ENCODE results near the gene C12orf42.
"Not testable (repeated sequence)": the region's sequence is repeated elsewhere in the genome, so short reads cannot be mapped to it uniquely, and the experiment has no call there.

Gene C12orf42

DNA sequence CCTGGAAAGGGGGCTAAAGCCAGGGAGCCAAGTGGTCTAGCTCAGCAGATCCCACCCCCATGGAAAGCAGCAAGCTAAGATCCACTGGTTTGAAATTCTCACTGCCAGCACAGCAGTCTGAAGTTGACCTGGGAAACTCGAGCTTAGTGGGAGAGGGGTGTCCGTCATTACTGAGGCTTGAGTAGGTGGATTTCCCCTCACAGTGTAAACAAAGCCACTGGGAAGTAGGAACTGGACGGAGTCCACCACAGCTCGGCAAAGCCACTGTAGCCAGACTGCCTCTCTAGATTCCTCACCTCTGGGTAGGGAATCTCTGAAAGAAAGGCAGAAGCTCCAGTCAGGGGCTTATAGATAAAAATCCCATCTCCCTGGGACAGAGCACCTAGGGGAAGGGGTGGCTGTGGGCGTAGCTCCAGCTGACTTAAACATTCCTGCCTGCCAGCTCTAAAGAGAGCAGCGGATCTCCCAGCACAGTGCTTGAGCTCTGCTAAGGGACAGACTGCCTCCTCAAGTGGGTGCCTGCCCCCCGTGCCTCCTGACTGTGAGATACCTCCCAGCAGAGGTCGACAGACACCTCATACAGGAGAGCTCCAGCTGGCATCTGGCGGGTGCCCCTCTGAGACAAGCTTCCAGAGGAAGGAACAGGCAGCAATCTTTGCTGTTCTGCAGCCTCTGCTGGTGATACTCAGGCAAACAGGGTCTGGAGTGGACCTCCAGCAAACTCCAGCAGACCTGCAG, 70.8 kb downstream of the C12orf42 start:
- not testable (repeated sequence) for DNase-seq (ENCODE audit: low read depth)

GRCh38 chr12:103423516-103423910, 72.3 kb downstream of the C12orf42 start:
- DNase-seq (ENCODE audit: low read depth), result no peak

DNA sequence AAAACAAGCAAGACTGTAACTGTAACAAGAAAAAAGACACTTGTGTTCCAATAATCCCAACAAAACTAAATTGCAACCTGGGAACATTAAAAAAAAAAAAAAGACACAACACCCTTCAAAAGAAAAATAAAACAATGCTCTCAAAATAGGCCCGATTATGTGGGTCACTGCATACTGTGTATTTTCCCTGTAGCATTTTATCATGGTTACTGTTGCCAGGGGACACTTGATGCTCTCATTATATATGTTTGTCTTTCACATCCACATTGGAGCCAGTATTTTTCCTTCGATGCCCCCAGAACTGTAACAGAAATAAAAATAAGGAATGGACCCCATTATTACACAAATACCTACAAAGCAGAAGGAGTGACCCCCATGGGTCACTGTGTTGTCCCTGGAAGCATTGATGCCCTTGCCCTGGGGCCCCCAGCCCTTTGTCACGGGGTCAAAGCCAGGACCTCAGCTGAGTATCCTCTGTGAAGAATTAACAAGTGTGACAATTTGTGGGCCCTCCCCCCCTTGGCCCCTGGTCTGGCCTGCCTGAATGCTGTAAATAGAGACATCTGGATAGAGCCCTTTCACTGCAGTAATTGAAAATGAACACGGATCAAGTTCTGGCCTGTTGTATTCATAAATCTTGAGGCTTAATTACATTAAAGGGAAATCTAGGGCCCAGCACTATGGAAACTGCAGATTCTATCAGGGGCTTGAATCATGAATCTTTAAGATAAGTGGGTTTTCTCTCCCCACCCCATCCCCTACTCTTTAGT, 72.8 kb downstream of the C12orf42 start:
- no peak for DNase-seq (ENCODE audit: low read depth)

GRCh38 chr12:103422328-103422727, 73.4 kb downstream of the C12orf42 start:
- DNase-seq (ENCODE audit: low read depth), result no peak

GRCh38 chr12:103421402-103421801, 74.4 kb downstream of the C12orf42 start:
- DNase-seq (ENCODE audit: low read depth), result no peak

DNA sequence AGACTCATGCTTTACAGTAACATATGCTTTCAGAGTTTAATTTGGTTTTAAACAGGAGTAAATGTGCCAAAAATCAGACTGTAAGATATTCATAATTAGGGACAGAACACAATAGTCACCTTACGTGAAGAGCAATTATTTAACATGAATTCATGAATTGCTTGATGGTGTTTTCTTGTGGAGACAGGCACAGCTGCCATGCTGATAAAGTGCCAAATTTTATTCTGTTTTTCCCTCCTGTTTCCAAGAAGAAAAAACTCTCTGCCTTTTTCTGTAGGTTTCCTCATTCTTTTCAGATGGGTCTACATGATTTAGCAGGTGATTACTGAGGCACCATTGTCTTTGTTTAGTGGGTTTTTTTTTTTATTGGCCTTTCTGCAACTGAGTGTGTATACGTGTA, 80.1 kb downstream of the C12orf42 start:
- no peak for DNase-seq (ENCODE audit: low read depth)

DNA sequence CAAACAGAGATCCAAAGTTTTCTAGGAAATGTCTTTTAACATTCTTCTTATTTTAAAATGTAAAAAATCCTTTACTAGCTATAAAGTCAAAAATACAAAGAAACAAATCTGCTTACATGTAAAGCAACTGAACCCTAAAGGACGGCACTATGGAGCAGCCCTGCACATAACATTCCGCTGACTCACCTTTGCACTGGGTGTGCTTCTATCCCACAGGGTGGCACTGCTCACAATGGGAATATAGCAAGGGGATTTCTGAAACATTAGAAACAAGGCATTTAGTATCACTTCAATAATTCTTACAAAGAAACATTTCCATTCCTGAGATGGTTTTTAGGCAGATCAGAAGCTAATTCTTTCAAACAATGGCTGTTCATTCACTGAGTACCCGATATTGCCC, 94.3 kb downstream of the C12orf42 start:
- no peak for DNase-seq (ENCODE audit: low read depth)

GRCh38 chr12:103399986-103400385, 95.8 kb downstream of the C12orf42 start:
- DNase-seq (ENCODE audit: low read depth), result no peak

GRCh38 chr12:103397536-103397935, 98.2 kb downstream of the C12orf42 start:
- DNase-seq (ENCODE audit: low read depth), result no peak

GRCh38 chr12:103392722-103393121, 103.0 kb downstream of the C12orf42 start:
- DNase-seq (ENCODE audit: low read depth), result no peak

GRCh38 chr12:103391103-103391502, 104.7 kb downstream of the C12orf42 start:
- DNase-seq (ENCODE audit: low read depth), result no peak

DNA sequence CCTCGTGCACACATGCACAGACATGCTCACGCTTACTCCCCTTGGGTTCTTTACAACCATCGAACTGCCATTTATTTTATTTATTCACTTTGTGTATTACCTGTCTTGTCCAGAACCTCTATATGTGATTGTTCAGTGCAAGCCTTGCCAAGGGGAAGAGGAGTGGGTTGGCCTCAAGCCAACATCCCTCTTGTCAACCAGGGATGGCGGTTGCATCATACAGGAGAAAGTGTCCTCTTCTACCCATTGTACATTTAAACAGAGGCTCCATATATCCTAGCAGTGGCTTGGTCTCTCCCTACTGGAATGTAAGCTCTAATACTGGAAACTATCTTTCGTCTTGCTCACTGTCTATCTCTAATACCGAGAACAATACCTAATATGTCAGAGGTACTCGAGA, 108.4 kb downstream of the C12orf42 start:
- DNase-seq (ENCODE audit: low read depth), result no peak

GRCh38 chr12:103386451-103386850, 109.3 kb downstream of the C12orf42 start:
- no peak for DNase-seq (ENCODE audit: low read depth)

- DNase-seq (ENCODE audit: low read depth), result no peak
Observed at GRCh38 chr12:103382736-103383346, 112.9 kb downstream of the C12orf42 start.

DNA sequence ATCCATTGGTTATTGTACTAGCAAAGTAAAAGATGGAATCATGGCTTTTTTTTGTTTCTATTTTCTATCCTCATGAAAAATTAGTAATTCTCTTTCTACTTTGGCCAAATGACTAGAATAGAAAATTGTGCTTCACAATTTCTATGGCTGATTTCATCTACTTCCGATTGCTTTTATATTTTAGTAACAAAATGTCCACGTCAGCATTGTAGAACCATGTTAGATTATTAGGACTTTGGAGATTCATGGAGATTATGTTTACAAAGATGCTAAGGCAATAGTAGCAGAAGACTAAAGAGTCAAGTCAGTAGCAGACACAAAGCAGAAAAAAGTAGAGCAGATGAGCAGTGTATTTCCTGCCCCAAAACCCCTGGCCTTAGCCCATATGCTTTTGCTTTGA, 113.6 kb downstream of the C12orf42 start:
- no peak for DNase-seq (ENCODE audit: low read depth)

GRCh38 chr12:103379670-103380069, 116.1 kb downstream of the C12orf42 start:
- no peak for DNase-seq (ENCODE audit: low read depth)

- DNase-seq (ENCODE audit: low read depth), result no peak
Observed at GRCh38 chr12:103373088-103373523, 122.7 kb downstream of the C12orf42 start.

DNA sequence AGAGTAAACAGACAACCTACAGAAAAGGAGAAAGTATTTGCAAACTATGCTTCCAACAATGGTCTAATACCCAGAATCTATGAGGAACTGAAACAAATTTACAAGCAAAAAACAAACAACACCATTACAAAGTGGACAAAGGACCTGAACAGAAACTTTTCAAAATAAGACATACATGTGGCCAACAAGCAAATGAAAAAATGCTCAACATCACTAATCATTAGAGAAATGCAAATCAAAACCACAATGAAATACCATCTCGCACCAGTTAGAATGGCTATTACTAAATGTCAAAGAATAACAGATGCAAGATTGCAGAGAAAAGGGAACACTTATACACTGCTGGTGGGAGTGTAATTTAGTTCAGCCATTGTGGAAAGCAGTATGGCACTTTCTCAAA, 125.8 kb downstream of the C12orf42 start:
- DNase-seq (ENCODE audit: low read depth), result no peak

- DNase-seq (ENCODE audit: low read depth), result no peak
Observed at GRCh38 chr12:103368167-103368566, 127.6 kb downstream of the C12orf42 start.

- no peak for DNase-seq (ENCODE audit: low read depth)
Observed at GRCh38 chr12:103354403-103354802, 141.4 kb downstream of the C12orf42 start.

DNA sequence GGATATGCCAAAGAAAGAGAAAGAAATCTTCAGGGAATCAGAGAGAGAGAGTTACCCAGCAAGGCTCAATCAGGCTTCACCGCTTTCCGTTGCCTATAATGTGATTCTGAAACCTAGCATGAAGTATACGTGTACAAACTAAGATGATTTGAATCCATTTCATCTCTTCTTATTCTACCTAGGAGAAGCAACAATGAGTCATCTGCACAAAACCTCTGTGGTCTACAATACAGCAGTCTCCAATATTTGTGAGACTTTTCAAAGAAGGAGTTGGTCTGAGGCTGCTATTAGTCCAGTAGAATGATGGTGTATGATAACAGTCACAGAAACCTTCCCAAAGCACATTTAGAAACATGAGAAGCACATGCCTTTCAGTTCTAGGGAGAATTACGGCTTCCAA, 141.9 kb downstream of the C12orf42 start:
- no peak for DNase-seq (ENCODE audit: low read depth)

- no peak for DNase-seq (ENCODE audit: low read depth)
Observed at GRCh38 chr12:103350116-103350515, 145.7 kb downstream of the C12orf42 start.

DNA sequence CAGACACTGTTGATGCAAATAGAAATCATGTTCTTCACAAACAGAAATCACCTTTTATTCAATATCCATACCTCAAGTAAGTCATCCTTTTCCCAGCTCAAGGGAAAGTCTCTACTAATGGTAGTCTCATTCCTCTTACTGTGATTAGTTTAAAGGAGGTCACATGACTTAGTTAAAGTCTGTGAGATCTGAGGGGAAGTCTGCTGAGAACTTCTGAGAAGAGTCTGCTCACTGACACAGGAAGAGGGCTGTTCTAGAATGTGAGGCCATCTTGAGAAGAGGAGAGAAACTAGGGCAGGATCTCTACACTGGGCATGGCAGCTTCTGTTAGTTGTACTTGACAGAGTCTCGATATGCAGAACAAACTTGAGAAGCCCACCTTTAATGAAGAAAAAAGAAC, 146.8 kb downstream of the C12orf42 start:
- DNase-seq (ENCODE audit: low read depth), result no peak

Measured in amniotic epithelial cell (primary cell).